ENCODE results near the gene RAD51B. TPM values are rescaled to one million over a fixed set of nuclear protein-coding genes. Genes with fewer than 3 reads are reported as not detected.
A peak's percentile ranks its signal among the peaks of the same experiment; 100 is the strongest.

The RAD51B gene
- polyA plus RNA-seq, 1 donor (not counting 4 experiments of a cell fraction or from before 2014, with no cell fraction given): 13.3 TPM

GRCh38 chr14:68704736-68705720 is 885.4 kb downstream of the RAD51B start:
- Histone ChIP-seq H3K4me1 (ENCODE audit: control insufficient read depth, extremely low read depth, insufficient read depth, low read length) (peaks cover 48% of the 10 kb centered on the region), H3K4me3 (ENCODE audit: control insufficient read depth in 2 of 3, extremely low read depth in 1 of 3, insufficient read depth in 2 of 3, low read depth in 1 of 3, low read length in 3 of 3) (no peak overlapping the region), H3K27ac (ENCODE audit: control insufficient read depth, insufficient read depth, low read length) (peak overlapping the region; percentile 76), H3K79me2 (ENCODE audit: control insufficient read depth, insufficient read depth, low read length) (no peaks in the 10 kb centered on the region), H4K20me1 (ENCODE audit: control insufficient read depth, extremely low read depth, insufficient read depth, low read length) (no peaks in the 10 kb centered on the region), H3K9me1 (ENCODE audit: control insufficient read depth, extremely low read depth, insufficient read depth, low read length) (no peaks in the 10 kb centered on the region), H3K36me3 (ENCODE audit: control insufficient read depth in 2 of 2, extremely low read depth in 1 of 2, insufficient read depth in 2 of 2, low read length in 2 of 2) (no peaks in the 10 kb centered on the region), H3K9me3 (ENCODE audit: control insufficient read depth, low read depth, low read length) (peaks cover 4% of the 10 kb centered on the region), H2AFZ (ENCODE audit: control insufficient read depth, low read length) (no peak overlapping the region), H3K27me3 (ENCODE audit: control insufficient read depth, extremely low read depth, insufficient read depth, low read length) (no peaks in the 10 kb centered on the region), H3K4me2 (ENCODE audit: control insufficient read depth, extremely low read depth, insufficient read depth, low read depth, low read length) (peak overlapping the region; percentile 48), H3K9ac (ENCODE audit: control insufficient read depth, extremely low read depth, insufficient read depth, low read length) (peak overlapping the region; percentile 51)
- FAIRE-seq (peak; percentile 98), DNase-seq (ENCODE audit: low read depth, low spot score) (no peak)
- dilution Hi-C loops (cut with MboI; ENCODE audit: extremely low pct_ligation_motif_present, low sequenced_read_pairs): no loop called here
- TF ChIP-seq CTCF (optimal IDR thresholded peaks at IDR 0.05 in 1 of 3, IDR thresholded peaks at IDR 0.05 in 1 of 3, conservative IDR thresholded peaks at IDR 0.05 in 1 of 3; ENCODE audit: extremely low read depth in 1 of 3, insufficient read depth in 2 of 3, low read length in 3 of 3): no peak
- no peak for TF ChIP-seq EZH2 (IDR thresholded peaks at IDR 0.05; ENCODE audit: low read length)

- Histone ChIP-seq H3K27ac (ENCODE audit: control insufficient read depth, insufficient read depth, low read length) (peak overlapping the region; percentile 76), H3K4me2 (ENCODE audit: control insufficient read depth, extremely low read depth, insufficient read depth, low read depth, low read length) (peak overlapping the region; percentile 48), H3K4me1 (ENCODE audit: control insufficient read depth, extremely low read depth, insufficient read depth, low read length) (peaks cover 48% of the 10 kb centered on the region), H4K20me1 (ENCODE audit: control insufficient read depth, extremely low read depth, insufficient read depth, low read length) (no peaks in the 10 kb centered on the region), H3K36me3 (ENCODE audit: control insufficient read depth in 2 of 2, extremely low read depth in 1 of 2, insufficient read depth in 2 of 2, low read length in 2 of 2) (no peaks in the 10 kb centered on the region), H3K79me2 (ENCODE audit: control insufficient read depth, insufficient read depth, low read length) (no peaks in the 10 kb centered on the region), H2AFZ (ENCODE audit: control insufficient read depth, low read length) (no peak overlapping the region), H3K9me3 (ENCODE audit: control insufficient read depth, low read depth, low read length) (peaks cover 2% of the 10 kb centered on the region), H3K4me3 (ENCODE audit: control insufficient read depth in 2 of 3, extremely low read depth in 1 of 3, insufficient read depth in 2 of 3, low read depth in 1 of 3, low read length in 3 of 3) (no peak overlapping the region), H3K27me3 (ENCODE audit: control insufficient read depth, extremely low read depth, insufficient read depth, low read length) (no peaks in the 10 kb centered on the region), H3K9ac (ENCODE audit: control insufficient read depth, extremely low read depth, insufficient read depth, low read length) (peak overlapping the region; percentile 51), H3K9me1 (ENCODE audit: control insufficient read depth, extremely low read depth, insufficient read depth, low read length) (no peaks in the 10 kb centered on the region)
- TF ChIP-seq EZH2 (IDR thresholded peaks at IDR 0.05; ENCODE audit: low read length) (no peak), CTCF (optimal IDR thresholded peaks at IDR 0.05 in 1 of 3, IDR thresholded peaks at IDR 0.05 in 1 of 3, conservative IDR thresholded peaks at IDR 0.05 in 1 of 3; ENCODE audit: extremely low read depth in 1 of 3, insufficient read depth in 2 of 3, low read length in 3 of 3) (no peak)
- FAIRE-seq (peak; percentile 96), DNase-seq (ENCODE audit: low read depth, low spot score) (no peak)
- dilution Hi-C loops (cut with MboI; ENCODE audit: extremely low pct_ligation_motif_present, low sequenced_read_pairs): no loop called here
Observed at GRCh38 chr14:68705741-68706283, 886.2 kb downstream of the RAD51B start.

All from keratinocyte (primary cell).